Measurements from ENCODE around the gene CMPK1.

- TF ChIP-seq CTCF (conservative IDR thresholded peaks at IDR 0.05 in 1 of 2, IDR thresholded peaks at IDR 0.05 in 1 of 2; ENCODE audit: low read depth in 1 of 2, low read length in 2 of 2) (no peak), EZH2 (IDR thresholded peaks at IDR 0.05; ENCODE audit: low read length, missing control alignments) (no peak)
These were observed 56.1 kb downstream of the CMPK1 start for GRCh38 chr1:47389731-47390130.
